ENCODE results near the gene FAIM. TPM values are rescaled to one million over a fixed set of nuclear protein-coding genes. Genes with fewer than 3 reads are reported as not detected.

The FAIM gene
- polyA plus RNA-seq, 2 of the 4 experiments (the other 2 are of a cell fraction), result 13.7 to 20.8 TPM

- ChIA-PET POLR2A (no interaction called here), CTCF (interaction anchor here (0.6 to 14.6 kb wide), 2 partner anchors 330 to 348 kb away, joined by 3 to 224 read pairs; no protein-coding TSS in a partner anchor)
- 89% methylated on average over 5 of the region's 5 CpGs for WGBS (ENCODE audit: missing lambda C conversion rate)
- Histone ChIP-seq H3K4me2 (no peak overlapping the region), H3K4me3 (no peak overlapping the region), H3K27ac (no peak overlapping the region), H3K9me3 (no peaks in the 10 kb centered on the region), H3K4me1 (peaks cover 8% of the 10 kb centered on the region; the same call in 2 of the 3 replicates)
- ATAC-seq (no peak), DNase-seq (ENCODE audit: low read depth in 1 of 2, low spot score in 1 of 2) (no peak), FAIRE-seq (no peak)
- TF ChIP-seq HOXB5 (CRISPR knock-in tag; IDR thresholded peaks at IDR 0.05) (no peak), GATA3 (IDR thresholded peaks at IDR 0.05; ENCODE audit: borderline replicate concordance) (no peak), FOSL2 (IDR thresholded peaks at IDR 0.05) (no peak), FOSL2 (CRISPR knock-in tag; IDR thresholded peaks at IDR 0.05) (no peak), ZC3H11A (IDR thresholded peaks at IDR 0.05) (no peak), CEBPB (IDR thresholded peaks at IDR 0.05) (no peak), TFCP2L1 (CRISPR knock-in tag; IDR thresholded peaks at IDR 0.05) (no peak), KDM5A (IDR thresholded peaks at IDR 0.05) (no peak), EHMT2 (IDR thresholded peaks at IDR 0.05; ENCODE audit: low read depth) (no peak), ZNF302 (CRISPR knock-in tag; IDR thresholded peaks at IDR 0.05) (no peak), BHLHE40 (IDR thresholded peaks at IDR 0.05; ENCODE audit: low read depth, low read length) (no peak), JUNB (IDR thresholded peaks at IDR 0.05) (no peak), MAZ (IDR thresholded peaks at IDR 0.05; ENCODE audit: borderline replicate concordance, low read depth, low read length) (no peak), CHD4 (IDR thresholded peaks at IDR 0.05; ENCODE audit: borderline replicate concordance) (no peak), HDAC2 (IDR thresholded peaks at IDR 0.05) (no peak), POLR2AphosphoS2 (conservative IDR thresholded peaks at IDR 0.05; ENCODE audit: low read length) (no peak), EP300 (IDR thresholded peaks at IDR 0.05) (no peak)
- TF ChIP-seq, protein P1, sequence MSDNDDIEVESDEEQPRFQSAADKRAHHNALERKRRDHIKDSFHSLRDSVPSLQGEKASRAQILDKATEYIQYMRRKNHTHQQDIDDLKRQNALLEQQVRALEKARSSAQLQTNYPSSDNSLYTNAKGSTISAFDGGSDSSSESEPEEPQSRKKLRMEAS (IDR thresholded peaks at IDR 0.05), result no peak
Observed at GRCh38 chr3:138588445-138588844, 20.1 kb upstream of the FAIM start.

DNA sequence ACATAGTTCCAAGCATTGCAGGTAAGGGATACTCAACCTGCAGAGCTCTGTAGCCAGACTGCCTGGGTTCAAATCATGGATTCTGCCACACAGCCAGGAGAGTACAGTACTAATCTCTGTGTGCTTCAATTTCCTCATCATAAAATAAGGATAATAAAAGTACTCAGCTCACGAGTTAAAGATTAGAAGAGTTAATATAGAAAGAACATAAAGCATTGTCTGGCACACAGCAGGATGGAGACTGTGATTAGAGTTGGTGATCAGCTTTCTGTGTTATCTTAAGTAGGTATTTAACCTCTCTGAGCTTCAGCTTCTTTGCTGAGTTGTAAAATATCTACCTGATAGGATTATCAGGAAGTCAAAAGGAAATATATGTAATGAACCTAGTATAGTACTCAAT, 17.2 kb upstream of the FAIM start:
- Histone ChIP-seq H3K27ac (no peak overlapping the region), H3K4me2 (no peak overlapping the region), H3K4me1 (peaks cover 12% of the 10 kb centered on the region), H3K4me3 (no peak overlapping the region), H3K9me3 (no peaks in the 10 kb centered on the region)
- ChIA-PET CTCF (interaction anchor here (1.1 to 14.6 kb wide), 2 partner anchors 174 to 327 kb away, joined by 3 to 224 read pairs; no protein-coding TSS in a partner anchor), POLR2A (no interaction called here)
- TF ChIP-seq EHMT2 (IDR thresholded peaks at IDR 0.05; ENCODE audit: low read depth) (no peak), GATA3 (IDR thresholded peaks at IDR 0.05; ENCODE audit: borderline replicate concordance) (no peak), FOSL2 (IDR thresholded peaks at IDR 0.05) (no peak), FOSL2 (CRISPR knock-in tag; IDR thresholded peaks at IDR 0.05) (no peak), FOSB (CRISPR knock-in tag; IDR thresholded peaks at IDR 0.05) (no peak), CEBPB (IDR thresholded peaks at IDR 0.05) (no peak), CBX8 (IDR thresholded peaks at IDR 0.05) (no peak)
- DNase-seq (ENCODE audit: low read depth in 1 of 2, low spot score in 1 of 2) (no peak), ATAC-seq (no peak), FAIRE-seq (no peak)
- 57% methylated on average over 1 of the region's 1 CpG for WGBS (ENCODE audit: missing lambda C conversion rate)

GRCh38 chr3:138593488-138594149, 15.0 kb upstream of the FAIM start:
- ChIA-PET POLR2A (interaction anchor here (0.6 to 2.4 kb wide), 9 partner anchors 16 to 342 kb away, joined by 3 to 28 read pairs (median 5); partner anchors contain the start of gene ESYT3), CTCF (interaction anchor here (0.8 to 14.6 kb wide), 29 partner anchors 9 to 760 kb away, joined by 3 to 224 read pairs (median 4); partner anchors contain the start of genes FAIM and NME9)
- Histone ChIP-seq H3K9me3 (0 out of 3 replicates have a peak, but pooled peaks cover under 1% of the 10 kb centered on the region), H3K27ac (peak overlapping the region; percentile 89 to 92), H3K4me3 (peak overlapping the region; percentile 79), H3K4me1 (peaks cover 23% of the 10 kb centered on the region), H3K4me2 (peak overlapping the region; percentile 81)
- TF ChIP-seq ZC3H11A (IDR thresholded peaks at IDR 0.05) (no peak), PHF8 (IDR thresholded peaks at IDR 0.05; ENCODE audit: borderline replicate concordance, low read depth) (peak; percentile 93; the same call in 1 of the 2 replicates)
- DNase-seq (ENCODE audit: low read depth in 1 of 2, low spot score in 1 of 2) (no peak), ATAC-seq (no peak; a peak in 1 of 6 replicates), FAIRE-seq (no peak)
- WGBS (ENCODE audit: missing lambda C conversion rate), result 31% methylated on average over 22 of the region's 22 CpGs
